H1 (cell line): ENCODE data around the gene DCDC2C.

Source experiments
- BCL11A ChIP-seq, 2 experiments: IDR thresholded peaks; one replicate each; pipeline ENCODE4 v1.6.1; 2011; ENCODE audit warnings: low read depth in 2 of 2, low read length in 2 of 2, mild to moderate bottlenecking in 2 of 2
- EGR1 ChIP-seq: IDR thresholded peaks from 2 replicates; pipeline ENCODE4 v1.6.1; 2011; ENCODE audit warnings: low read depth, low read length, borderline replicate concordance
- POLR2A ChIP-seq, 2 experiments: IDR thresholded peaks; 1 replicate in 1 of 2; 2 replicates in 1 of 2; pipeline ENCODE4 v1.6.1; 2011; ENCODE audit warnings: low read depth in 2 of 2, low read length in 2 of 2, mild to moderate bottlenecking in 2 of 2; ENCODE audit errors: control extremely low read depth in 1 of 2
- SIN3A ChIP-seq, 2 experiments: IDR thresholded peaks in 1 of 2; conservative IDR thresholded peaks in 1 of 2; 2 replicates each; pipeline ENCODE4 v1.6.1; 2011 to 2012; ENCODE audit warnings: low read length in 2 of 2, improper control_type of control experiment in 1 of 2, low read depth in 1 of 2, mild to moderate bottlenecking in 1 of 2
- SUZ12 ChIP-seq: fragments of 200-600 bp; sonication (generic); IDR thresholded peaks from 2 replicates; pipeline ENCODE4 v1.6.1; 2012; ENCODE audit warnings: mild to moderate bottlenecking, inconsistent platforms, low read length, moderate library complexity, mixed read lengths
- TAF1 ChIP-seq: IDR thresholded peaks from 2 replicates; pipeline ENCODE4 v1.6.1; 2011; ENCODE audit warnings: mild to moderate bottlenecking, low read depth, low read length
- TAF7 ChIP-seq: optimal IDR thresholded peaks from 2 replicates; pipeline ENCODE3; 2011; ENCODE audit warnings: low read depth, mild to moderate bottlenecking, inconsistent platforms, low read length, moderate library complexity, borderline replicate concordance
- TCF12 ChIP-seq: IDR thresholded peaks from 2 replicates; pipeline ENCODE4 v1.6.1; 2011; ENCODE audit warnings: low read depth, mild to moderate bottlenecking, low read length
- YY1 ChIP-seq: IDR thresholded peaks from 2 replicates; pipeline ENCODE4 v1.6.1; 2011; ENCODE audit warnings: low read depth, mild to moderate bottlenecking, low read length
- TF ChIP-seq, protein P1 (sequence below): IDR thresholded peaks from 2 replicates; pipeline ENCODE4 v1.6.1; 2012; ENCODE audit warnings: inconsistent platforms
- TF ChIP-seq, protein P2 (sequence below), 3 experiments: IDR thresholded peaks; 1 replicate in 2 of 3; 2 replicates in 1 of 3; pipeline versions ENCODE4 v1.5.1 to v1.6.1; 2011; ENCODE audit warnings: low read length in 3 of 3, mild to moderate bottlenecking in 3 of 3, inconsistent platforms in 2 of 3, low read depth in 1 of 3, moderate library complexity in 1 of 3; ENCODE audit not compliant: insufficient read depth in 1 of 3; ENCODE audit errors: control extremely low read depth in 1 of 3

DNA sequence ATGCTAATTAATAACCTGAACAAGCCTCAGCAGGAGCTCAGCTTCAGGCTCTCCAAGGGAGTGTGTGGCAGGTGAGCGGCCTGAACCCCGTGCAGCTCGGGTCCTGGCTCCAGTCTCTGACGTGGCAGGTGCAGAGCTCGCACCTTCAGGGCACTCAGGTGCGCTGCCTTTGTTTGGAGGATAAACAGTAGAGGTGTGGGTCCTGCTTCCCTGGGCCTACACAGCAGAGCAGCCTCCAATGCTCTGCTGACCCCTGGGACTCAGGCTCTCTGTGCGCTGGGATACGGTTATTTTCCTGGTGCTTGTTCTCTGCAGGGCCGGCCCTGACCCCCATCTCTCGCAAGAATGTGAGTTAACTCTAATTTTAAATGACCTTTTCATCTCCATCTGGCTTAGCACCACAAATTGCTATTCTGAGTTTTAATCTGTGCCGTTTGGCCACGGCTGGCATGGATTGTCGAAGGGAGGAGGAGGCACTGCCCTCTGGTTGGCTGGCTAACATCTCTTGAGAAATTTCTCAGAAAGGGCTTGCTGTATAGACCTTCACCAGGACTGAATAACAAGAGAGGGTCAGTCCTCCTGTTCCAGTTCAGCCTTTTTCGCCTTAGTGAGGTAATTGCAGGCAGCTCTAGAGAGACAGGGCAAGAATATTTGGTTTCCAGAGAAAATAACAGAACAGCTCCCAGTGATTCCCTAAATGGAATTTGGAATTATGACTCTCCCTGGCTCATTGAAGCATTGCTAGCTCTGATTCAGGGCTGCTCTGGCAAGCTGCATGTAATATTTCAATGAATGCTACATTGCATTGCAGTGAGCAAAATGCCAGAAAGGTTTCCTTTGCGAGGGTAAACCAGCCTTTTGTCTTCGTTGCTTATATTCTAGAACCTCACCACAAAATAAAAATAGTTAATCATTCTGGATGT is 161.8 kb downstream of the DCDC2C start:
- TF ChIP-seq POLR2A (IDR thresholded peaks at IDR 0.05; ENCODE audit: control extremely low read depth in 1 of 2, low read depth in 2 of 2, low read length in 2 of 2) (no peak), TAF1 (no peak), YY1 (no peak), SIN3A (conservative IDR thresholded peaks at IDR 0.05 in 1 of 2, IDR thresholded peaks at IDR 0.05 in 1 of 2; ENCODE audit: low read depth in 1 of 2, low read length in 2 of 2) (no peak), TCF12 (no peak), EGR1 (no peak), SUZ12 (no peak), BCL11A (IDR thresholded peaks at IDR 0.05; ENCODE audit: low read depth in 2 of 2, low read length in 2 of 2) (no peak), TAF7 (no peak)
- TF ChIP-seq, protein P1, sequence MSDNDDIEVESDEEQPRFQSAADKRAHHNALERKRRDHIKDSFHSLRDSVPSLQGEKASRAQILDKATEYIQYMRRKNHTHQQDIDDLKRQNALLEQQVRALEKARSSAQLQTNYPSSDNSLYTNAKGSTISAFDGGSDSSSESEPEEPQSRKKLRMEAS: no peak
- TF ChIP-seq, protein P2, sequence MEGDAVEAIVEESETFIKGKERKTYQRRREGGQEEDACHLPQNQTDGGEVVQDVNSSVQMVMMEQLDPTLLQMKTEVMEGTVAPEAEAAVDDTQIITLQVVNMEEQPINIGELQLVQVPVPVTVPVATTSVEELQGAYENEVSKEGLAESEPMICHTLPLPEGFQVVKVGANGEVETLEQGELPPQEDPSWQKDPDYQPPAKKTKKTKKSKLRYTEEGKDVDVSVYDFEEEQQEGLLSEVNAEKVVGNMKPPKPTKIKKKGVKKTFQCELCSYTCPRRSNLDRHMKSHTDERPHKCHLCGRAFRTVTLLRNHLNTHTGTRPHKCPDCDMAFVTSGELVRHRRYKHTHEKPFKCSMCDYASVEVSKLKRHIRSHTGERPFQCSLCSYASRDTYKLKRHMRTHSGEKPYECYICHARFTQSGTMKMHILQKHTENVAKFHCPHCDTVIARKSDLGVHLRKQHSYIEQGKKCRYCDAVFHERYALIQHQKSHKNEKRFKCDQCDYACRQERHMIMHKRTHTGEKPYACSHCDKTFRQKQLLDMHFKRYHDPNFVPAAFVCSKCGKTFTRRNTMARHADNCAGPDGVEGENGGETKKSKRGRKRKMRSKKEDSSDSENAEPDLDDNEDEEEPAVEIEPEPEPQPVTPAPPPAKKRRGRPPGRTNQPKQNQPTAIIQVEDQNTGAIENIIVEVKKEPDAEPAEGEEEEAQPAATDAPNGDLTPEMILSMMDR (IDR thresholded peaks at IDR 0.05; ENCODE audit: control extremely low read depth in 1 of 3, insufficient read depth in 1 of 3, low read depth in 1 of 3, low read length in 3 of 3): no peak
